Suppressor macrophage treated with lipopolysaccharide for 4 hours (primary cell): ENCODE data around the gene IDNK.
A peak's percentile ranks its signal among the peaks of the same experiment; 100 is the strongest.

Experiments used
- DNase-seq: peaks from one replicate; pipeline ENCODE4 v3.0.0-alpha.2; 2020

IDNK gene

DNA sequence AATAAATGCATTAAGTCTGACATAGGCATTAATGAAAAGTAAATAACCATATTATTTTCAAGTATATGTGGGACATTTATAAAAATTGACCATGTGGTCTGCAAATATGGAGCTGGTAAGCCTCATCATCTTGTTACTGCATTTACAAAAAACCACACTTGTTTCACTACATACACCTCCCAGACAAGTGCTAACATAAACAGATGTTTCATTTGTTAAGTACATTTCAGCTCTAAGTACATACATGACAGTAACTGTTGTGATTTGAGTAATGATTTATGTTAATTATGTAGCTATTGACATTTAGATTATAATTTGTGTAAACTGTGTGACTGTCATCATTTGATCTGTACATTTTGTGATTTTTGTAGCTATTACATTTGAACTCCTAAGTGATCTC, 13.9 kb downstream of the IDNK start:
- no peak for DNase-seq

DNA sequence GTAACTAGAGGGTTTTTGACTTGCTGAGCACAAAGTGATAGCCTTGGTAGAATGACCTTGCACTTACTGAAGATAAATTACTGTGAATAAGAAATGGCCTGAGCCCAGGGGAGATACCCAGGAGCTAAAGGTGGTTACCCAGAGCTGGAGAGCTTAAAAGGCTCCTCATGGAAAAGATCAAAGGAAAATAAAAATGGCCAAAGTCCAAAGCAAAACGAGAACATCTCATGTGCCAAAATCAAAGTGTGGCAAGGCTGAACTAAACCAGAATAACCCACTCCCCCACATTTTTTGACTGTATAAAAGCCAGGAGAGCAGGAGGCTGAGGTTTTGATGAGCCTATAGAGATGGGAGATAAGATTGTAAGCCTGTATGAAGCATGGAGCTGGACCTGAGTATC, 14.4 kb downstream of the IDNK start:
- DNase-seq = no peak

DNA sequence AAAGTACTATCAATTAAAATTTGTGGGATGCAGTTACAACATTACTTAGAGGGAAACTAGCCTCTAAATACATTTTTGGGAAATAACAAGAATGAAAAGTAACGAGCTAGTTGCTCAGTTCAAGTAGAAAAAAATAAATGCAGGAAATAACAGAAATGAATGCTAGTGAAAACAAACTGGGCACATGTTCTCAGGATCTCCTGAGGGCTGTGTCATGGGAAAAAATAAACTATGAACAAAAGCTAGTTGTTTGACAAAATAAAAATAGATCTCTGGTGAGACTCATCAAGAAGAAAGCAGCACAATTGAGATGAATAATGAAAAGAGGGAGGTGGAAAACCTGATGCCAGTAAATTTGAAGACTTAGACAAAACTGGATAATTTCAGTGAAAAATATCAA, 16.3 kb downstream of the IDNK start:
- DNase-seq = no peak

DNA sequence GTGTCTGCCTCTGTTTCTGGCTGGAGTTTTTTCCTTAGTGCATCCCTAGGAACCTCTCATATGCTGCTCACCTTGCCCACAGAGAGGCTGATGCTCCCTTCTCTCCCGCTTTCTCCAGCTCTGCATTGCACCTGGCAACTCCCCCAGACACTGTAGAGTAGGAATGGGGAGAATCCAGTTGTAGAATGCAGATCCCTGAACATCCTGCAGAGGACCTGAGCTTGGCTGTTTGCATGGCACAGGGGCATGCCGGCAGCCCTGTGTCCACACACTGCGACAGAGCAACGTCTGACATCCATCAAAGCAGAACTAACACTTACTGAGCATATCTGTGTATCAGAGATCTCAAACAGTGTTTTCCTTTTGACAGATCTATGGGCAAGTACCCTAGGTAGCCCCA, 19.9 kb downstream of the IDNK start:
- DNase-seq = no peak

DNA sequence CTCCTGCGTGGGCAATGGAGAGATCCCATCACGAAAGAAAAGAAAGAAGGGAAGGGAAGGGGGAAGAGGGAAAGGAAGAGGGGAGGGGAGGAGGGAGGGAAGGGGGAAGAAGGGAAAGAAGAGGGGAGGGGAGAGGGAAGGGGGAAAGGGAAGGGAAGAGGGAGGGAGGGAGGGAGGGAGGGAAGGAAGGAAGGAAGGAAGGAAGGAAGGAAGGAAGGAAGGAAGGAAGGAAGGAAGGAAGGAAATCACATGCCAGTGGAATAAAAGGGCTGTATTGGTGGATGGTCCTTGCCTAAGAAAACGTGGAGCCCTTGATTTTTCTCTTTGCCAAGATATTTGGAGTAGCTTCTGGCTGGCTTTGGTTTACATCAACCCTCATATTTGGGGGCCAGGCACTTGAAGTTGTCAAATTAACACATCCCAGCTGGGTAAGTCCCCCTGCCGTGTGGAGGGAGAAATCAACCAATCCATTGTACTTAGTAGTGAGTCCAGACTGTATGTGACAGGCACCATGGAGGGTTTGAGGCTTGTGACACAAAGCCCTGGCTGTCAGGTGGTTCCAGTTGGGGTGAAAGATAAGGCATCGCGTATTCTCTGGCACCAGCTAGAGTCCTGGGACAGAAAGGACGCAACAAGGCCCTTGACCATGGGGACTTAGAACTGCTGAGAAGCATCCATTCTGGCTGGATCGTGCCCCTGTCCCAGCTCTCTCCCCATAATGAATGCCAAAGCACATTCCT, 23.7 kb downstream of the IDNK start:
- no peak for DNase-seq

DNA sequence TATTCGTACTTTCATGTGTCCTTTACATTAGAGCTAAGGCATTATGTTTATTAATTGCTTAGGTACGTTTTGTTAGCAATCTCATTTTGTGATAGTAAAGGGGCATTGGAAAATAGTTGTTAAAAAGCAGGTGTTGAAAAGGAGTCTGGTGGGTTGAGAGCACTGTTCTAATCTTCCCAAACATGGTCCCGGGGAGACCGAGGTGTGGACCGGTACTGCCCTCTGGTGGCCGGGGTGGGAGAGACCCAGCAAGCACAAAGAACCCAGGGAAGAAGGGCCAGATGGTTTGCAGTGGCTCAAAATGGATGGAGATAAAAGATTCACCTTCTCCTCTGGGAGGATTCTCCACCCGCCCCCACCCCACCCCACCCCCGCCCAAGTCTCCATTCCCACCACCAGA, 26.1 kb downstream of the IDNK start:
- DNase-seq = peak; percentile 69

DNA sequence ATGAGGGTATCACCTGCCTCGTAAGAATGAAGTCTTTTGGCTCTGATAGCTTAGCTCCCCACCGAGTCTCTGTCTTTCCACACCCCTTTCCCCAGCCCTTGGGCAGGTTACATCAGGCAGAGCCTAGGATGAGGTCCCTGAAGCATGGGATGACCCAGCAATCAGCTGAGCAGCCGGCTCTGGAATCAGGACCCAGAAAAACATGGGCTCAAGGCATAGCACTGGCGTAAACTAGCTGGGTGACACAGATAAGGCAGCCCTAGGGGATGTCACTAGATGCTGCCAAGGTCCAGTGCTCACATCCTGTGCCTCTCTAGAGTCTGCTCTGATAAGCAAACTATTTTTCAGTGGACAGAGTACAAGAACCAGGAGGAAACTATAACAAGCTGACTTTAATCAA, 26.6 kb downstream of the IDNK start:
- DNase-seq = no peak

DNA sequence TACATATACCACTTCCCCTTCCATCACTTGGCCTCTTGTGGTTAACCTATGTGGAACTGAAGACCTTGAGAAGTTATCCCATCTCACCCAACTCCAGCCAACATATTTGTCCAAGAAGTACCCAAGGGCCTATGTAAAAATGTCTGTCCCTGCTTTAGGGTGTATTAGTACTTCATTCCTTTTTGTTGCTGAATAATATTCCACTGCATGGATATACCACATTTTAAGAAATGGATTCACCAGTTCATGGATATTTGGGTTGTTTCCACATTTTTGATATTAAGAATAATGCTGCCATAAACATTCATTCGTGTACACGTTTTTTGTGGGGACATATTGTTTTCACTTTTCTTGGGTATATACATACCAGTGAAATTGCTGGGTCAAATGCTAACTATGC, 28.6 kb downstream of the IDNK start:
- no peak for DNase-seq

DNA sequence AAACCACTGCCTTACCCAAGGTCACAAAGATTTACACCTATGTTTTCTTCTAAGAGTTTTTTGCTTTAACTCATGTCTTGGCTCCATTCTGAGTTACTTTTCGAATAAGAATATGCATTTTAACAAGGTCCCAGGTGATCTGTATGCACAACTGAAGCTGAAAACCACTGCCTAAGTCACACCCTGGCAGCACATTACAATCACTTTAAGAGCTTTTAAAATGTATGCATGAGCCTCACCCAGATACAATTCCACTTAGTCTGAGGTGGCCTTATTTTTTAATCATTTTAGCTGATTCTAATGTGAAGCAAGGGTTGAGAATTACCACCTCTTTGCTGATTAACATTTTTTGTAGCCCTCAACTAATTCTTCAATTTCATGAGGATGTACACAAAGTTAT, 29.5 kb downstream of the IDNK start:
- DNase-seq = no peak

DNA sequence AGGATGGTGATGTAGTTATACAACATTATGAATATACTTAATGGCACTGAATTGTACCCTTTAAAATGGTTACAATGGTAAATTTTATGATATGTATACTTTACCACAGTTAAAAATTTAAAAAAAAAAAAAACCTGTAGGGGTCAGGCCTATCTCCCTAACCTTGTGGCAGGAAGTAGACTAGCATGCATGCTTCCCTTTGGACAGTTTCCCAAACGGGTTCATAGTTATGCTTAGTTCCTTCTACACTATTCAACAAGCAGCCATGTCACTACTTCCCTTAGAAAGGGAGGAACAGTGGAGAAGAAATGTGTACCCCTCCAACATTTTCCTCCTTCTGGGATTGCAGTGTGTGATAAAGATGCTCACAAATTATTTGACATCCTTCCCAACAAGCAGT, 32.5 kb downstream of the IDNK start:
- DNase-seq = no peak

DNA sequence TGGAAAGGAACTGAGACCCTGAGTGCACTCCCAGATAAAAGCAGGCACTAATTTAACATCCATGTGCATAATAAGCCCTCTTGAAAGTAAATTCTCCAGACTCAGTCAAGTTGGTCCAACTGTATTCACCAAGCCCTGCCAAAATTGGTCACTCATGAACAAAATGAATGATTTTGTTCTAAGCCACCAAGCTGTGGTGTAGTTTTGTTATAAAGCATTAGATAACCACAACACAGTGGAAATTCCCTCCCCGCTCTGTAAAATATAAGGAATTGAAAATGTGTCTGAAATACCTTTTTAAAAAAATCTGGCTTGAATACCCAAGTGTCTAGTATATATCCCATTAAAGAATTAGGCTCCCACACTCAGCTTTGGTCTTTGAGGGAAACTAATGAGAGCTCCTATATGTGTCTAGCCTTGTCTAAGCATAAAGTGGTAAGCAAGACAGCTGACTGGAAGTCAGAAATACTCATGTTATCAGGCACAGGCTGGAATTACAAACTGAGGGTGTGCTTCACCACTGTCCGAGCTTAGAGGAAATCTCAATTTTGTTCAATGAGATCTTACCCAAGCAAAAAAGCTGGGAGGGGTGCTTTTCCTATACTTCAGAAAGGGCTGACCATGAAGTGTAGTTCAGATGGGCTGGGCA, 33.2 kb downstream of the IDNK start:
- peak; percentile 8 for DNase-seq

DNA sequence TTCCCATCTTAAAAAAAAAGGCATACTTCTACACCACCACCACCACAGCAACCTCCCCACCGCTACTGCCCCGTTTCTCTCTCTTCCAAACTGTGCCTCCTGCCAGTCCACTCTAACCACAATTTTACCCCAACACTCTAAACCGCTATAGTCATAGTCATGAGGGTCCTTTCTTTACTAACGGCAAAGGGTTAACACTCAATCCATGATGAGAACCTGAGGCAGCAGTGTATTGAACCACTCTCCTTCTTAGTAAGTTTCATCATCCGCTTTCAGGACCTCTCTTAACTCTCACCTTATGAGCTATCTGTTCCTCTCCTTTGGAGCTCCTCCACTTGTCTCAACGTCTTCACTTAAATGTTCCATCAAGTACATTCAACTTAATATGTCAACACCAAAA, 34.0 kb downstream of the IDNK start:
- no peak for DNase-seq

DNA sequence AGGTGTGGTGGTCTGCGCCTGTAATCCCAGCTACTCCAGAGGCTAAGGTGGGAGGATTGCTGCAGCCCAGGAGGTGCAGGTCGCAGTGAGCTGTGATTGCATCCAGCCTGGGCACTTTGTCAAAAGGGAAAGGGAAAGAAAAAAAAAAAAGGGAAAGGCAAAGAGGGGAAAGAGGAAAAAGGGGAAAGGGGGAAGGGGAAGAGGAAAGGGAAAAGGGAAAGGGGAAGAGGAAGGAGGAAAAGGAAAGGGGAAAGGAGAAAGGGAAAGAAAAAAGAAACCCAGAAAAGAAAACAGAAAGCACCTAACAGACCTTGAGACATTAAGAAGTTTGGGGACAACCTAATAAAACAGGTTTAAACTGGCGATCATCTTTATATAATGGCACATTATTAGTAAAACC, 40.0 kb downstream of the IDNK start:
- DNase-seq = no peak

DNA sequence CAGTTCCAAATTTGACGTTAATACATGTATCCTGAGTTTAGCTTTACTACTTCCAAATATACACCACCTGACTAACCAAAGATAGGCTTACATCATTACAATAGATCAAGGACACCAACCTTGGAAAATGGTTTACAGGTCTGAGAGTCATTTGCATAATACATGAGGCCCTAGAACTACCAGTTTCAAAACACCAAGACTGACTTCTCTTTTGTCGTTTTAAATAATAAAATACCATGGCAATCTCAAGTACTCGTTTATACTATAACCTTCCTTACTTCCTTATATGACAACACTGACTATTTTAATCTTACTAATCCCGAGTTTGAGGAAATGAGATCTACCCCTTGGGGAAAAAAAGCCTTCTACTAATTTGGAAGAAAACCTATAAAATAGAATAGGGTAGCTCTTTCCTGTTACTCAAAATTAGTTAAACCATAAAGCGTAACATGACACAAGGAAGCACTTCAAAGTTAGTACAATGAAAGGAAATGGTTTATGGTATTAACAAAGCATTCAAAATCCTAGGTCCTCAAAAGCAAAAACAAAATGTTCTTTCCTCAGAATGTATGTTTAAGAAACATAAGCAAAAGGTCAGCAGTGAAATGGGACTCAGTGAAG, 42.7 kb downstream of the IDNK start:
- DNase-seq = peak; percentile 42

DNA sequence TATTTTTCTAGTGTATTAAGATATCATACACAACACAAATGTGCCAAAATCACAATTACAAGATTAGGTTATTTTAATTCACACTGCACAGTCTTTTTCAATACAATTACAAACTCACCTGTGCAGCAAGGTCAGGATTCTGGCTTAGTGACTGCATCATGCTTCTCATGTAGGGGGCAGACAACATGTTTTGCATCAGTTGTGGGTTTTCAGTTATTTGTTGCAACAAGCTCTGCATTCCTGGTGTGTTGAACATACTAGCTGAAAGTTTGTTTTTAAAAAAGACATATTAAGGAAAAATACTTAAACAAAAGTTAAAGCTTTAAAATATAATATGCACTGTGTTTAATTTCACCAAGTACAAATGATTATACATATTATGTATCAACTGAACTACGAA, 46.1 kb downstream of the IDNK start:
- no peak for DNase-seq

DNA sequence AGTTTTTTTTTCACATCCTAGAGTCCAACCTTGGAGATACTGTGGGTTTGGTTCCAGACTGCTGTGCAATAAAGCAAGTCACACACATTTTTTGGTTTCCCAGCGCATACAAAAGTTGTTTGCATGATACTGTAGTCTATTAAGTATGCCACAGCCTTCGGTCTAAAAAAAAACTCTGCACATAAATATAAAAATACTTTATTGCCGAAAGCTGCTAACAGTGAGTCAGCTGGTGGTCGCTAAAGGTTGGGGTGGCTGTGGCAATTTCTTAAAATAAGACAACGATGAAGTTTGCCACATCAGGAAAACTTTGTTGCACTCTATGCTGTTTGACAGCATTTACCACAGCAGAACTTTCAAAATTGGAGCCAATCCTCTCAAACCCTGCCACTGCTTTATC, 47.4 kb downstream of the IDNK start:
- no peak for DNase-seq

DNA sequence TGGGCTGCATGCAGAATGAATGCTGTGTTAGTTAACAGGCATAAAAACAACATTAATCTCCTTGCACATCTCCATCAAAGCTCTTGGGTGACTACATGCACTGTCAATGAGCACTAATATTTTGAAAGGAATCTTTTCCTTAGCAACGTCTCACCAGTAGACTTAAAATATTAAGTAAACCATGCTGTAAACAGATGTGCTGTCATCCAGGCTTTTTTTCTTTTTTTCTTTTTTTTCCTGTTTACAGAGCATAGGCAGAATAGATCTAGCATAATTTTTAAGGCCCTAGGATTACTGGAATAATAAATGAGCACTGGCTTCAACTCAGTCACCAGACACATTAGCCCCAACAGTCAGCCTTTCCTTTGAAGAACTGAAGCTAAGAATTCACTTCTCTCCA, 48.5 kb downstream of the IDNK start:
- DNase-seq = no peak

DNA sequence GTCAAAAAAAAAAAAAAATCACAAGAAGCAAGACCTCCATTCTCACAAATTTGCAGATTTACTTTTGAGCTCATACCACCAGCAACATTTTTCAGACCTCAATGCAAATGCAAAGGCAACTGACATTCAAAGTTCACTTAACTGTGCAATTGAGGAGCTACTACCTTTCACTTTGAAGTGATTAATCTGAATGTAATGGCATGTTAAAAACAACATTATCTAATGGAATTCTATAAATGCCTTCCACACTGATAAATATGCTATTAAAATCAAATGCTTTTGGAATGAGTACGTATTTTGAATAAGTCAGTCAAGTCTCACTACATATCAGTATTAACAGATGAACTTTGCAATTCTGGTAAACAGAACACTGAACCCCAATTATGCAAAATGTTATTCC, 52.5 kb downstream of the IDNK start:
- no peak for DNase-seq

DNA sequence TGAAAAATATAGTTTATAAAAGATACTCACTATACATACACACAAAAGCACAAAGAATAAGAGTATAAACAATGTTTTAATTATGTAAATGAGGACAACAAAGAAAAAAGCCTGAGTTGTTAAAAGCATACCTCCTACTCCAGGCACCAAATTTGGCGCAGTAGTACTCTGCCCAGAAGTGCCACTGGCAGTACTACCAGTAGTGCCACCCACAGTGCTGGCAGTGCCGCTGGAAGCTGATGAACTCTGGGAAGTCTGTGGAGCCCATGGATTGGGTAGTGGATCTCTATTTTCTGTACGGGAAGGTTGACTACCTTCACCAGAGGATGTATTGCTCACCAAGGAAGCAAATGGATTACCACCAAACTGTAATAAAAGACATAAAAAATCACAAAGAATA, 54.7 kb downstream of the IDNK start:
- no peak for DNase-seq

DNA sequence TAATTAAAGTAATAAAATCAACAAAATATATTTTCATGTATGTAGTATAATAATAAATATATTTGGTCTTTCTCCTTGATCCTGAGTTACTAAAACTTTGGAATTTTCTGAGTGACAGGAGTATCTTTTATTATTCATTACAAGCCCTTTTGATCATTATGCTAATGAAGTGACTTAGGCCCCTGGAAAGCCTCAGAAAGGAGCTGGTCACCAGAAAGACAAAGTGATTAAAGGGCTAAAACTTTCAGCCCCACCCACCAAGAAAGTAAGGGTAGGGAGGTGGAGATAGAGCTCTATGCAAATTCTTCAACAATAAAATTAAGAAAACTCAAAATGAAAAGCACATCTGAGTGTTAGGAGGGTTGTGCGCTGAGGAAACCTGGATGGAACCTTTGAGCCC, 57.3 kb downstream of the IDNK start:
- DNase-seq = no peak

DNA sequence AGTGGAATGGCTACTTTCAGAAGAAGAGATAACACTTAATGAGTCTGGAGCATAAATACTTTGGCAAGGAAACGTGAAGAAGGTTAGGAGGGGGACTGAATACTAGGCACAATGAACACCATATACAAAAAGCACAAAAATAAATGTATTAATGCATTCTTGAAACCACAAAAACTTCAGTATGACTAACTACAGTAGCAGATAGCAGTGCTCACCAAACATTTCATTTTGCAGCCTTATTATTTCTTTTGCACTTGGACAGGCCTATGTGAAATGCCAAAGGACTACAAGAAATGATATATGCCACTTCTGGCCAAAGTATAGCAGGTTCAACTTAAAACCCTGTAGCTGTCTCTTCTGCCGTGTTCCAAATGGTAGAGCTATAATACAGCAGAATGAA, 58.5 kb downstream of the IDNK start:
- no peak for DNase-seq

DNA sequence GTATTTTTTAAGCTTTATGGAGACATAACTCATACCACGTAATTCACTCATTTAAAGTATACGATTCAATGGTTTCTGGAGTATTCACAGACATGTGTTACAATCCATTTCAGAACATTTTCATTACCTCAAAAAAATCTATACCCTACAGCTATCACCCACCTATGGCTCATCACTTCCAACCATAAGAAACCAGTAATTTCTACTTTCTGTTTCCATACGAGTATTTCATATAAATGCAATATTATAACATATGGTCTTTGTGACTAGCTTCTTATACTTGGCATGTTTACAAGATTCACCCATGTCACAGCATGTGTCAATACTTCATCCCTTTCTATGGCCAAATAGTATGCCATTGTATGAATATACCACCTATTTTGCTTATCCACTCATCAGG, 66.0 kb downstream of the IDNK start:
- peak; percentile 25 for DNase-seq

DNA sequence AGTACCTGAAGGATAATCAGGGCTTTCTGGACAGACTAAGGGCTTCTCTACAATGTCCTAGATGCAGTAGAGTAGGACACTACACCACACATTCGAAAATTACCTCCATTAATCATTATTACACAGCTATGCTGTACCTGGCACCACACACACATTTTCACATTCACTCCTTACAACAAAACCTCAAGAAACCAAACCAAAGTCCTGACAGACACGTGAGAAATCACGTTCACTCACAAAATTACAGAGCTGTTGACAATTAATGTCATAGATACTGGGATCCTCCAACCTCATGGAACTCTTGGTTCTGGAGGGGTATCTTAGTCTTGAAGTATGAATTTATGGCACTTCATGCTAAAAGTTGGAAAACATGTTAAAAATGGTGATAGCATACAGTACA, 68.5 kb downstream of the IDNK start:
- DNase-seq = no peak
